IPS-18a (cell line): ENCODE measurements around the gene GLG1.

Experiments
- H3K27ac ChIP-seq: one replicate; pipeline ENCODE4 v1.5.1; 2013; ENCODE audit warnings: low read length
- H3K27me3 ChIP-seq: one replicate; pipeline ENCODE4 v1.6.1; 2013; ENCODE audit warnings: mild to moderate bottlenecking, low read length; ENCODE audit not compliant: control insufficient read depth, insufficient read depth
- H3K36me3 ChIP-seq: one replicate; pipeline ENCODE4 v1.6.1; 2013; ENCODE audit warnings: low read depth, low read length; ENCODE audit not compliant: control insufficient read depth
- H3K4me1 ChIP-seq: one replicate; pipeline ENCODE4 v1.6.1; 2013; ENCODE audit warnings: low read depth, low read length; ENCODE audit not compliant: control insufficient read depth
- H3K4me3 ChIP-seq: one replicate; pipeline ENCODE4 v1.5.1; 2013; ENCODE audit warnings: low read length
- H3K9ac ChIP-seq: one replicate; pipeline ENCODE4 v1.6.1; 2013; ENCODE audit warnings: mild to moderate bottlenecking, low read length, moderate library complexity
- H3K9me3 ChIP-seq: one replicate; pipeline ENCODE4 v1.6.1; 2013; ENCODE audit warnings: low read depth, low read length; ENCODE audit not compliant: control insufficient read depth

GLG1 gene

DNA sequence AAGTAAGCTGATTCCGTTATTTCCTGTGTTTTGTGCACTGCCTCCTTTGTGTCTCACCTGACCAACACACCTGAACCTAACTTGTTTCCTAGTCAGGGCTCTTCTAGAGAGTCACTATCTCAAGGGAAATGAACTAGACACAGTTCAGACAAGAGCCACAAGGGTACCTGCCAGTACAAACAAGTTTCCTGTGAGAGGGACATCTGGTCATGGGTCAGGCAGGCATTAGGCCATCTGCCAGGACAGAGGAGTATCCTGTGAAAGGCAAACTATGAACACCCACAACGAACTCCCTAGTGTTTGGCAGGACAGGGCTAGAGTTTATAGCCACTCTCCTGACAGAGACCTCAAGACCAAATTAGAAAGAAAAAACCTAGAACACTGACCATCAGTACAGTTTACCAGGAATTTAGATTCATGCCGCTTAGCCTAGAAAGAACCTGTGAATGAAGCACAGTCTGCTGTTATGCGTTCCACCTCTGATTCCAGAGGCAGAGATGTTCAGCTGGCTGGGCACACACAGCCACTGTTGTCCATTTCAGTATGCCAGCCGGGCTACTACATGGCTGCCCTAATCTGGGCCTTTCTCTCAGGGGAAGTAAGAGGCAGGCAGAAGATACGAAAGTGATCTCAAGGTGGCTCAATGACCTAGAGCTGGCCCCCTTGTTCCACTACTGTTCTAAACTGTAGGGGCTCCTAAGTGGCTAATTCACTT is 20.7 kb upstream of the GLG1 start:
- Histone ChIP-seq H3K9me3 (no peaks in the 10 kb centered on the region), H3K36me3 (peaks cover 96% of the 10 kb centered on the region), H3K27ac (no peak overlapping the region), H3K4me3 (no peak overlapping the region), H3K4me1 (peaks cover under 1% of the 10 kb centered on the region), H3K9ac (no peak overlapping the region), H3K27me3 (no peaks in the 10 kb centered on the region)

DNA sequence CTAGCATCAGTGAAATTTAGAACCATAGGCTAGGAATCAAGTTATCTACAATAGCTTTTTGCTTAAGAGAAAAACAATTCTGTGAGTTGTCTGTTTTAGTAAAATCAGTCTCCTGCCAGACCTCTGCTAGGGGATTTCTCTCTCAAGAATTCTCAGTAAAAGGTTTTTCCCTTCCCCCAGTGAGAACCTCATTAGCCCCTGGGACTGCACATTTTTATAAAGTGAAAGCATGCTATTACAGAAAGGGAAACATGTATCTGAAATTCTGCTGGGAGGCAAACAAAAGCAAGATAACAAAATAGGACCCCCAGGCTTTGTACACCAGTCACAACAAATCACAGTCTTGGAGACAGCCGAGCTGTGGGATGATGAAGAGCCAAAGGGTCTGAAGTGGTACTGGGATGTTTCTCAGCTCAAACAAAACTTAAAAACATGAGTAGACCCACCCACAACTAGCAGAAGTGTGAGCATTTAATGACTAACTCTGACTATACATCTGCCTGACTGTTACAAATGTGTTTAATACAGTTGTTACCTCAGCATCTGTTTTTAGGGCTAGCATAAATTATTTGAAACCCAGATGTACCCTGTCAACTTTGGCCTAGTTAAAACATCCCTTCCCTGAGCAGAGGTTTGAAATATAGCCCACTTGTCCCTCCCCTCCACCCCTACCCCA is 20.0 kb upstream of the GLG1 start:
- no peaks in the 10 kb centered on the region for H3K27me3 ChIP-seq
- H3K9ac ChIP-seq, result no peak overlapping the region
- no peak overlapping the region for H3K27ac ChIP-seq
- peaks cover 96% of the 10 kb centered on the region for H3K36me3 ChIP-seq
- no peak overlapping the region for H3K4me3 ChIP-seq
- no peaks in the 10 kb centered on the region for H3K9me3 ChIP-seq
- peaks cover 7% of the 10 kb centered on the region for H3K4me1 ChIP-seq

DNA sequence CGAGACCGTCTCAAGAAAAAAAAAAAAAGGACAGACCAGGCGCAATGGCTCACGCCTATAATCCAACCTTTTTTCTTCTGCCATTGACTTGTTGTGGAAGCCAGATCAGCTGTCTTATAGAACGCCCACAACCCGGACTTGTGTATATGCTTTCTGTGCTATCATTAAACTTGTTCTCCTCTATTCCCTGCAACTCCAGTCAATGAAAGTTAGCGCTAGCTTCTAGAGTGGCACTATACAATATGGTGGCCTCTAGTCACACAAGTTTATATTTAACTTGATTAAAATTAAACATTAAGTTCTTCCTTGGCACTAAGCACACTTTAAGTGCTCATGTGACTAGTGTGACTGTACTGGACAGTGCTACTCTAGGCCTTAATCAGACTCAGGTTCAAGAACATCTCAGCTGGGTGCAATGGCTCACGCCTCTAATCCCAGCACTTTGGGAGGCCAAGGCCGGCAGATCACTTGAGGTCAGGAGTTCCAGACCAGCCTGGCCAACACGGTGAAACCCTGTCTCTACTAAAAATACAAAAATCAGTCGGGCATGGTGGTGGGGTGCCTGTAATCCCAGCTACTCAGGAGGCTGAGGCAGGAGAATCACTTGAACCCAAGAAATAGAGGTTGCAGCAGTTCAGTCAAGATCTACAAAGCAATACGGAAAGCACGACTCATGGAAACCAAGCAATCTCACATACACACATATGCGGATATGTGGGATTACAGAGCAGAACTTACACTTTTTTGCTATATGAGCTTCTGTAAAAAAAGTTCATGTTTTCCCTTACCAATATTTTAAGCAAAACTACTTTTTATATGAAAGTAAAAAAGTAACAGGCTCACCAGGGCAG is 18.8 kb upstream of the GLG1 start:
- peaks cover 93% of the 10 kb centered on the region for H3K36me3 ChIP-seq
- H3K27me3 ChIP-seq, result no peaks in the 10 kb centered on the region

DNA sequence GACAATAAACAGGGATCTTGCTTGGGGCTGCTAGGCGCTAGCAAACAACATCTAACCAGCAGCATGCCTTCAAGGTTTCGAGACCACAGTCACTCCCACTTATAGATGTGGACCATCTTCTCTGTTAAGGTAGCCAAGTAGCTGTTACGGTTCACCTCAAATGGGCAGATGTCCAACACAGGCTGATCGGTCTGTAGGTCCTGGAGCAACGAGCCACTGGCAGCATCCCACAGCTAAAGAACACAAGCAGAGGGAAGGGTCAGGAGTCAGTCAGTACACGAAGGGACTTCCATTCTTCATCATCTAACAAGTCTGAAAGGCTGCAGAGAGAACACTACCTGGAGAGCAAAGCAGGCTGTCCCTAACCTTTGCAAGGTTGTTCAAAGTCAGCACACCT is 16.9 kb upstream of the GLG1 start:
- H3K9me3 ChIP-seq, result no peaks in the 10 kb centered on the region
- no peak overlapping the region for H3K27ac ChIP-seq
- no peaks in the 10 kb centered on the region for H3K27me3 ChIP-seq
- H3K9ac ChIP-seq, result no peak overlapping the region
- peaks cover 82% of the 10 kb centered on the region for H3K36me3 ChIP-seq
- peaks cover 8% of the 10 kb centered on the region for H3K4me1 ChIP-seq
- no peak overlapping the region for H3K4me3 ChIP-seq

More for the DNA sequence above, 18.8 kb upstream of the GLG1 start:
- Histone ChIP-seq H3K4me1 (peaks cover 8% of the 10 kb centered on the region), H3K9ac (no peak overlapping the region), H3K27ac (no peak overlapping the region), H3K9me3 (no peaks in the 10 kb centered on the region), H3K4me3 (no peak overlapping the region)

DNA sequence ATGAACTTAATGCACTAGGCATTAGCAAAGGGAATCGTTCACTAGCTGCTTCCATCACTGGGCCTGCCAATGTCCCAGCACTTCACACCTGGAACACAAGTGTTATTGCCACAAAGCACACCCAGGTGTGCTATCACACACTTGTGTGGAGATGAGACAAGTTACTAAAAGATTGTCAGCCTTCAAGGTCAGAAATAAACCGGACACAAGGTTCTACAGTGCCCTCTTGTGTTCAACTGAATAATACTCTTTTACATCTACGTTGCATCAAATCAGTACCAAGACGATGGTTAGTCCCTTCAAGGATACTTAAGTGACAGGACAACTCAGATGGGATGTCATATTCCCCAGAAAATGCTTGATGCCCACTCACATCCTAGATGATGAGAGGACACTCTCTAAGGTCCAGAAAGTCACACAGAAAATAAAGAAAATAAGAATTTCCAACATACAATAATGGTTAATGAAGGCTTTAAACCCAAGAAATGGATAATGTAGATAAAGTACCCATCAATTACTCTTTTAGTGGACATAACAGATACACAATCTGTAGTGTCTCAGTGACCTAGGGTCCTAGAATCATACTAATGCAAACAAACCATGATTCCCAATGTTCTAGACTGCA is 16.4 kb upstream of the GLG1 start:
- Histone ChIP-seq H3K9me3 (no peaks in the 10 kb centered on the region), H3K9ac (no peak overlapping the region), H3K4me1 (peaks cover 8% of the 10 kb centered on the region), H3K4me3 (no peak overlapping the region), H3K36me3 (peaks cover 77% of the 10 kb centered on the region), H3K27me3 (no peaks in the 10 kb centered on the region), H3K27ac (no peak overlapping the region)

DNA sequence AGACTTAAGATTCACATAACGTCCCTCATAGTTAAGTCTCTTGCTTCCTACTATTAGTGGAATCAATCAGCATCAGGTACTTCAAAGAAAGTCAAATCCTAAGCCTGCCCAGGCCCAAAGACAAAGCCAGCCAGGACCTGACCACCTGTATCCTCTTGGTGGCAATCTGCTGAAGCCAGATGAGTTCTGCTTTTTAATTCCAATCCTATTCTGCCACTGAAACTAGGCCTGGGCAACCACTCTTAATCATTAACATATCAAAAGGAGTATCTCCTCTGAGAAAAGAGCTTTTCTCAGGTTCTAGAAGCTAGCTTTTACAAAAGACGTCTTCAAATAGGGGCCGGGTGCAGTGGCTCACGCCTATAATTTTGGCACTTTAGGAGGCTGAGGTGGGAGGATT is 15.1 kb upstream of the GLG1 start:
- peaks cover 8% of the 10 kb centered on the region for H3K4me1 ChIP-seq
- H3K36me3 ChIP-seq, result peaks cover 64% of the 10 kb centered on the region
- H3K9me3 ChIP-seq, result no peaks in the 10 kb centered on the region
- no peak overlapping the region for H3K4me3 ChIP-seq
- no peaks in the 10 kb centered on the region for H3K27me3 ChIP-seq
- no peak overlapping the region for H3K9ac ChIP-seq
- H3K27ac ChIP-seq, result no peak overlapping the region

DNA sequence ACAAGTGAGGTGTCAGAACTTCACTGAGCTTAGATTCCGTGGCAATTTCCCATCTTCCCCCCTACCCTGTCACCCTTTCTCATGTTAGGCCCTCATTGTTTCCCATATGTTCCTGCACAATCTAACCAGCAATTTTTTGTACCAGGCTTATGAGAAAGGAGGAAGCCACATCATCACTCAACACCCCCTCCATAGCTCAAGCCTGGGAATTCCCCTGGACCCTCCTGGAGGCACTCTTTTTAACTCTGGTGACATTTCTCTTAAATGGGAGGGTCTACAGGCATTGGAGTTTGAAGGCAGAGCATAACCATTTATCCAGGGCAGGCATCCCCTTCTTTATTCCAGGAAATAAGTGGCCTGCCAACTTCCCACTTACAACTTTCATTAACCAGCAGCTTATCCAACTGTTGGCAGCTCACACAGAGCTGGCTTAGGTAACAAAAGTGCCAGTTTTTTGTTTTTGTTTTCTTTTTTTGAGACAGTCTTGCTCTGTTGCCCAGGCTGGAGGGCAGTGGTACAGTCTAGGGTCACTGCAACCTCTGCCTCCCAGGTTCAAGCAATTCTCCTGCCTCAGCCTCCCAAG is 10.4 kb upstream of the GLG1 start:
- Histone ChIP-seq H3K9ac (no peak overlapping the region), H3K27ac (no peak overlapping the region), H3K4me1 (peaks cover 5% of the 10 kb centered on the region), H3K9me3 (no peaks in the 10 kb centered on the region), H3K27me3 (no peaks in the 10 kb centered on the region), H3K4me3 (no peak overlapping the region), H3K36me3 (peaks cover 21% of the 10 kb centered on the region)

DNA sequence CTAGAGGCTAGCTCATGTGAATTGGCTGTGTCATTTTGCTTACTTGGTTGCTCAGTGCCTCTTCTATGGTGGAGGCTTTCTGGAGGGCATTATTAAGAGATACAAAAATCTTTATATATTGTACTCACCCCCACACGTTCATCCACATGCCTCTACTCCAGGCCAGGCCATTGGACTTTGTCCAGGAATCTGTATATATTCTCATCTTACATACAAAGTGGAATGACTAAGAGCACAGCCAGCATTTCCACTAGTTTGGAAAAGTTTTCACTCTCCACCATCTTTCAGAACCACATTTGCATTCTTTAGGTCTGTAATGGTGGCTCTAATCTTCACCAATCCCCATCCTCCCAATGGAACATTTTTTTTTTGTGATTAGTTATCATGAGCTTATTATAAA is 4.8 kb upstream of the GLG1 start:
- Histone ChIP-seq H3K4me1 (peaks cover 10% of the 10 kb centered on the region), H3K9ac (no peak overlapping the region), H3K27me3 (no peaks in the 10 kb centered on the region), H3K27ac (no peak overlapping the region), H3K4me3 (no peak overlapping the region), H3K36me3 (no peaks in the 10 kb centered on the region), H3K9me3 (no peaks in the 10 kb centered on the region)

DNA sequence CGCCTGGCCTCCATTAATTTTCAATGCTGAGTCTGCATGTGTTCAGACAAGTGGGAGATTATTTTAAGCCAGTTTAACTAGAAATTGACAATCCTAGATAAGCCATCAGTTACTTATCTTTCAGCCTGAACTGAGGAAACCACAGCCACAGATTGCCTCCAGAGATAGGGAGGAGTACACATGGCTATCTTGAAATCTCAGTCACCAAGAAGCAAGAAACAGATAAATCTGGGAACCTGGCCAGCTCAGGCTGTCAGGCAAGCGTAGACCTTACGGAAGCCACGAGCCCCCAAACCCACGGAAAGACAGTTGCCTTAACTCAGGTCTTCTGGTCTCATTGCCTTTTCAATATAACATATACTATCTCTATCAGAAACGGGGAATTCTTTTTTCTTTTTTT is 2.0 kb upstream of the GLG1 start:
- H3K9me3 ChIP-seq, result no peaks in the 10 kb centered on the region
- no peaks in the 10 kb centered on the region for H3K36me3 ChIP-seq
- H3K27ac ChIP-seq, result no peak overlapping the region
- no peak overlapping the region for H3K9ac ChIP-seq
- H3K27me3 ChIP-seq, result no peaks in the 10 kb centered on the region
- H3K4me1 ChIP-seq, result peaks cover 24% of the 10 kb centered on the region
- no peak overlapping the region for H3K4me3 ChIP-seq

DNA sequence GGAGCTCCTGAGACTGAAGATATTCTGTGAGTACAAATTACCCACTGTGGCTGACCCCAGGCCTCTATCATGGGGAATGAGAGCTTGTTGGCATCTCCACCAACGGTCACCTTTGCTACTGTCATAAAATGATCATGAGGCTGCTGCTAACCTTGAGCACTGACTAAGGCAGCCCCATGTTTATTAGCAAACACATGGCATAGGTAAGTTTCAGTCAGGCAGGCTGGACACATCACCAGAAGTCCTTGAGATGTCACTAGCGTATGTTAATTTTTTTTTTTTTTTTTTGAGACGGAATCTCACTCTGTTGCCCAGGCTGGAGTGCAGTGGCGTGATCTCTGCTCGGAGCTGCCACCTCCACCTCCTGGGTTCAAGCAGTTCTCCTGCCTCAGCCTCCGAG is 1.5 kb upstream of the GLG1 start:
- Histone ChIP-seq H3K9ac (no peak overlapping the region), H3K36me3 (no peaks in the 10 kb centered on the region), H3K4me3 (no peak overlapping the region), H3K4me1 (peaks cover 24% of the 10 kb centered on the region), H3K27ac (no peak overlapping the region), H3K9me3 (no peaks in the 10 kb centered on the region), H3K27me3 (no peaks in the 10 kb centered on the region)

DNA sequence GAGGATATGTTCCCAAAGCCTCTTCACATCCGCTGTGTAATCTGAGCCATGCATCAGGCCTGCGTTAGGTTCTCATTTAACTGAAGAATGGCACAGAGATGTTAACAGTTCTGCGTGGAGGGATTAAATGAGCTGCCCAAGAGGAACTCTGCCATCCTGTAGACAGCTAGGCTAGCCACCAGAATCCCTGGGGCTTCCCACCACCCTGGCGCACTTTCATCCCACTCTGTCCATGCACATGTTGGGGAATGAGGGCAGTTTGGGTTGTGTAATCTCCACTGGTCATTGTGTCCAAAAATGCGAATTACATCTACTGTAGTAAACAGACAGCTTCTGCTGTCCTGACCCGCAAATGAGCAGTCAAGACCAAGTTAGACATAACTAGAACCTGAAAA is 1.0 kb upstream of the GLG1 start:
- Histone ChIP-seq H3K27ac (peak overlapping the region; percentile 73), H3K36me3 (no peaks in the 10 kb centered on the region), H3K9ac (peak overlapping the region; percentile 86)

More for the DNA sequence above, 1.0 kb upstream of the GLG1 start:
- Histone ChIP-seq H3K27me3 (no peaks in the 10 kb centered on the region), H3K4me1 (peaks cover 24% of the 10 kb centered on the region), H3K4me3 (peak overlapping the region; percentile 92), H3K9me3 (no peaks in the 10 kb centered on the region)
